Muscle layer of duodenum (tissue), 2 donors: Measurements from ENCODE around the gene PRRT4.
A peak's percentile ranks its signal among the peaks of the same experiment; 100 is the strongest.

Experiments
- H3K27ac ChIP-seq: one replicate; pipeline ENCODE4 v1.7.0; 2013; ENCODE audit warnings: mild to moderate bottlenecking, low read length
- H3K27me3 ChIP-seq: one replicate; pipeline ENCODE4 v1.7.0; 2013; ENCODE audit warnings: low read depth, mild to moderate bottlenecking, control low read depth, low read length
- H3K36me3 ChIP-seq, 2 donors: one replicate each; pipeline ENCODE4 v1.7.0; 2013; ENCODE audit warnings: low read length in 2 of 2, control low read depth in 1 of 2, mild to moderate bottlenecking in 1 of 2; ENCODE audit not compliant: insufficient read depth in 2 of 2, control insufficient read depth in 1 of 2
- H3K4me1 ChIP-seq, 2 donors: one replicate each; pipeline ENCODE4 v1.7.0; 2013; ENCODE audit warnings: low read length in 2 of 2, mild to moderate bottlenecking in 2 of 2, control low read depth in 1 of 2, moderate library complexity in 1 of 2; ENCODE audit not compliant: insufficient read depth in 2 of 2, control insufficient read depth in 1 of 2
- H3K4me3 ChIP-seq, 2 donors: one replicate each; pipeline ENCODE4 v1.7.0; 2013; ENCODE audit warnings: low read length in 2 of 2, low read depth in 1 of 2, mild to moderate bottlenecking in 1 of 2
- H3K9me3 ChIP-seq, 2 donors: one replicate each; pipeline ENCODE4 v1.7.0; 2013; ENCODE audit warnings: low read length in 2 of 2, control low read depth in 1 of 2, mild to moderate bottlenecking in 1 of 2; ENCODE audit not compliant: control insufficient read depth in 1 of 2
- donor health status: healthy.

Gene PRRT4

GRCh38 chr7:128404886-128405470 is 43.5 kb upstream of the PRRT4 start:
- Histone ChIP-seq H3K27me3 (no peaks in the 10 kb centered on the region), H3K4me3 (peak overlapping the region; percentile 54 to 72), H3K4me1 (peaks cover 4 to 38% of the 10 kb centered on the region in 2 donors), H3K27ac (no peak overlapping the region), H3K9me3 (no peaks in the 10 kb centered on the region), H3K36me3 (peaks cover 13 to 26% of the 10 kb centered on the region in 2 donors)

- no peaks in the 10 kb centered on the region for H3K9me3 ChIP-seq
- peaks cover 15 to 31% of the 10 kb centered on the region in 2 donors for H3K36me3 ChIP-seq
- H3K27ac ChIP-seq, result no peak overlapping the region
- H3K27me3 ChIP-seq, result no peaks in the 10 kb centered on the region
- H3K4me3 ChIP-seq, result no peak overlapping the region
- peaks cover 4 to 38% of the 10 kb centered on the region in 2 donors for H3K4me1 ChIP-seq
These were observed 42.7 kb upstream of the PRRT4 start for GRCh38 chr7:128404143-128404681.

- Histone ChIP-seq H3K4me3 (no peak overlapping the region), H3K4me1 (peaks cover 4 to 34% of the 10 kb centered on the region in 2 donors), H3K27ac (no peak overlapping the region), H3K27me3 (no peaks in the 10 kb centered on the region), H3K9me3 (no peaks in the 10 kb centered on the region), H3K36me3 (peaks cover 15 to 32% of the 10 kb centered on the region in 2 donors)
These were observed 42.2 kb upstream of the PRRT4 start for GRCh38 chr7:128403676-128404075.

GRCh38 chr7:128402356-128402755 is 40.9 kb upstream of the PRRT4 start:
- H3K4me3 ChIP-seq, result no peak overlapping the region
- H3K4me1 ChIP-seq, result peaks cover 0 to 20% of the 10 kb centered on the region in 2 donors
- no peaks in the 10 kb centered on the region for H3K27me3 ChIP-seq
- H3K36me3 ChIP-seq, result peaks cover 26 to 45% of the 10 kb centered on the region in 2 donors
- H3K9me3 ChIP-seq, result no peaks in the 10 kb centered on the region
- H3K27ac ChIP-seq, result no peak overlapping the region

- H3K27me3 ChIP-seq, result no peaks in the 10 kb centered on the region
- H3K36me3 ChIP-seq, result peaks cover 38 to 63% of the 10 kb centered on the region in 2 donors
- H3K4me1 ChIP-seq, result peaks cover 0 to 9% of the 10 kb centered on the region in 2 donors
- H3K27ac ChIP-seq, result no peak overlapping the region
- H3K4me3 ChIP-seq, result no peak overlapping the region
- no peaks in the 10 kb centered on the region for H3K9me3 ChIP-seq
These were observed 39.1 kb upstream of the PRRT4 start for GRCh38 chr7:128400566-128400965.

- Histone ChIP-seq H3K4me3 (no peak overlapping the region), H3K27ac (no peak overlapping the region), H3K36me3 (peaks cover 38 to 69% of the 10 kb centered on the region in 2 donors), H3K27me3 (no peaks in the 10 kb centered on the region), H3K4me1 (peaks cover 0 to 5% of the 10 kb centered on the region in 2 donors), H3K9me3 (no peaks in the 10 kb centered on the region)
These were observed 38.5 kb upstream of the PRRT4 start for GRCh38 chr7:128399991-128400390.

- Histone ChIP-seq H3K36me3 (peaks cover 38 to 80% of the 10 kb centered on the region in 2 donors), H3K4me1 (no peaks in the 10 kb centered on the region)
These were observed 37.3 kb upstream of the PRRT4 start for GRCh38 chr7:128398841-128399135.

GRCh38 chr7:128398016-128398840 is 36.7 kb upstream of the PRRT4 start:
- peaks cover 38 to 80% of the 10 kb centered on the region in 2 donors for H3K36me3 ChIP-seq
- no peak overlapping the region for H3K27ac ChIP-seq
- no peaks in the 10 kb centered on the region for H3K27me3 ChIP-seq
- no peak overlapping the region for H3K4me3 ChIP-seq
- H3K4me1 ChIP-seq, result no peaks in the 10 kb centered on the region
- no peaks in the 10 kb centered on the region for H3K9me3 ChIP-seq

More at GRCh38 chr7:128398841-128399135, 37.3 kb upstream of the PRRT4 start:
- Histone ChIP-seq H3K27ac (no peak overlapping the region), H3K9me3 (no peaks in the 10 kb centered on the region), H3K4me3 (no peak overlapping the region), H3K27me3 (no peaks in the 10 kb centered on the region)

GRCh38 chr7:128396357-128396756 is 34.9 kb upstream of the PRRT4 start:
- H3K9me3 ChIP-seq, result no peaks in the 10 kb centered on the region
- peaks cover 35 to 81% of the 10 kb centered on the region in 2 donors for H3K36me3 ChIP-seq
- no peaks in the 10 kb centered on the region for H3K27me3 ChIP-seq
- no peaks in the 10 kb centered on the region for H3K4me1 ChIP-seq
- no peak overlapping the region for H3K4me3 ChIP-seq
- H3K27ac ChIP-seq, result no peak overlapping the region

- H3K36me3 ChIP-seq, result peaks cover 32 to 75% of the 10 kb centered on the region in 2 donors
These were observed 34.3 kb upstream of the PRRT4 start for GRCh38 chr7:128395748-128396147.

GRCh38 chr7:128394904-128395496 is 33.5 kb upstream of the PRRT4 start:
- Histone ChIP-seq H3K36me3 (peaks cover 26 to 68% of the 10 kb centered on the region in 2 donors), H3K4me3 (no peak overlapping the region), H3K9me3 (no peaks in the 10 kb centered on the region), H3K4me1 (no peaks in the 10 kb centered on the region), H3K27me3 (no peaks in the 10 kb centered on the region), H3K27ac (no peak overlapping the region)

More at GRCh38 chr7:128395748-128396147, 34.3 kb upstream of the PRRT4 start:
- Histone ChIP-seq H3K27ac (no peak overlapping the region), H3K4me3 (no peak overlapping the region), H3K9me3 (no peaks in the 10 kb centered on the region), H3K4me1 (no peaks in the 10 kb centered on the region), H3K27me3 (no peaks in the 10 kb centered on the region)
